ENCODE data around the gene RNU5D-1. TPM values are rescaled to one million over a fixed set of nuclear protein-coding genes. Genes with fewer than 3 reads are reported as not detected.
"Not testable (repeated sequence)": the region's sequence is repeated elsewhere in the genome, so short reads cannot be mapped to it uniquely, and the experiment has no call there.

Gene RNU5D-1
- total RNA-seq, 1 experiment from 2014 or later = not detected

DNA sequence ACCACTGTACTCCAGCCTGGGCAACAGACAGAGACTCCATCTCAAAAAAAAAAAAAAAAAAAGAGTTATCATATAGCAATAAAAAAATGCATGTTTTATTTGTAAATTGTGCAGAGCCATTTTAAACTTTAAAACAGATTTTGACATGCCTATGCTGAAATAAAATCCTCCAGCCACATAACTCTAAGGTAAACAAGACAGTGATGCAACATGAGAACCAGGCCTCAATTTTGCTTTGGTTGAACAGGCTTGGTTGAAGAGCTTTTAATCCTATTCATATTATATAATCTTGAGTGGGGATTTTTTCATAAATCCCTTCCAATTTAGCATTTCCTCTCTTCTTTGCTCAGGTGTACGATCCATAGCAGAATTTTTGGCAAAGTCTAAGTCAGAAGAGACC is 30.4 kb downstream of the RNU5D-1 start:
- no peak for DNase-seq (ENCODE audit: low read depth)

DNA sequence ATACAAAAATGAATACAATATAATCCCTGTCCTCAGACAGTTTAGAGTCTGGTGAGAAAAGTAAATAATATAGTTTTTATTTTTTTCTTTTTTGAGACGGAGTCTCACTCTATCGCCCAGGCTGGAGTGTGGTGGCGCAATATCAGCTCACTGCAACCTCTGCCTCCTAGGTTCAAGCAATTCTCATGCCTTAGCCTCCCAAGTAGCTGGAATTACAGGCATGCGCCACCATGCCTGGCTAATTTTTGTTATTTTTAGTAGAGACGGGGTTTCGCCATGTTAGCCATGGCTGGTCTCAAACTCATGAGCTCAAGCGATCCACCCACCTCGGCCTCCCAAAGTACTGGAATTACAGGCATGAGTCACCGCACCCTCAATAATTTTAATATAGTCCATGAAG is 31.6 kb downstream of the RNU5D-1 start:
- DNase-seq (ENCODE audit: low read depth) = not testable (repeated sequence)

DNA sequence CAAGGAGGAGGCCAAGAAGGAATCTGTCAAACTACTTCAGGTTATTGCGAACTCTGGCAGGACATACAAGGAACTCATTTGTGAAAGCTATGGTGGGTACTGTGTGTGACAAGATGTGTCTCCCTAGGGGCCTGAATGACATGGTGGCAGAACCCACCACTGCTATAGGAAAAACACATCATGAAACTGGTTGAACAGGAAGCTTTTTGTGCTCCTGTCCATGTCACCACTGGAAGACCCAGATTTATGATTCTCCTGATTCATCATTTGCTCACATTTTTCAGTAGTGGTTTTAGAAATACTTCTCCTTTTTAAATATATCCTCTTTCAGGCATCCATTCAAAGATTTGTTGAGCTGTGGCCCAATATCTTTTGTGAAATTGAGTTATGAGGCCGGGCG is 32.8 kb downstream of the RNU5D-1 start:
- DNase-seq (ENCODE audit: low read depth) = no peak

DNA sequence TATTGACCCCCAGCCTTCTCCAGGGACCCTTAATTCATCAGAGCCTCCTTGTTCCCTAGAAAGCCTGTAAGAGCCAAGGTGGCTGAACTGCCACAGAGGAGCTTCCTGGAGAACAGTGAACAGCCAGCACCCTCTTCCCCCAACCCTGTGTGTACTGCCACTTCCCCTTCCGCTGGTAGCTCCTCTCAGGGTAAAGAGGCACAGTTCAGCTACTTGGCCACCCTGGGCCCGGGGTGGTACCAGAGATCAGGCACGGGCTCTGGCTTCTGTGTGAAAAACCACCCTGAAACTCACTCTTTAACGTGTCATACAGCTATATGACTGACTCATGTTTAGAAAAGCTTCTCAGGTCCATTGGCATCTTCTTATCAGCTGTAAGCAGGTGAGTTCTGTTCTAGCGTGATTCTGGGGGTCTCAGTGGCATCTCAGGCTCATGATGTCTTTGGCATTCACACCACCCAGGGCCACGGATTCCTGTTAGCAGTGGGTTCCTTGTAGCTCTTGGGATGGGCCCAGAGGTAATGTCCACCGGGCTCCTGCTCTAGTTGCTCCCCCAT is 34.1 kb downstream of the RNU5D-1 start:
- DNase-seq (ENCODE audit: low read depth) = no peak

DNA sequence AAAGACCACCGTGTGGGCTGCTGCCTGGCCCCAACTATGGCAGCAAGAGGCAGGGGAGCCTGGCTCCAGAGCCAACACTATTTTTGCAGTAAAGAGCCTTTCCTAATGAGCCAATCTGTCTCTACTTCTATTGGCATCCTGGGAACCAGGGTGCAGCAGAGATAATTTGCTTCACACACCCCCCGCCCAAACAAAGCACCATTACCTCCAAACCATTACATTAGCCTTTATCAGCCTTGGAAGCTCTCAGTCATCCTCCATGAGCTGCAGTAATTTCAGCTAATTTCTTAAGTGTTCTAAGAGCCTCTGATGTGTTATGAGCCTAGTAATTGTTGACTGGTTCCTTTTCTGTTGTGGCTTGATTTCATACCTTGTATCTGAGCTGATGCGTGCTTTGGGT is 34.9 kb downstream of the RNU5D-1 start:
- DNase-seq (ENCODE audit: low read depth) = no peak

DNA sequence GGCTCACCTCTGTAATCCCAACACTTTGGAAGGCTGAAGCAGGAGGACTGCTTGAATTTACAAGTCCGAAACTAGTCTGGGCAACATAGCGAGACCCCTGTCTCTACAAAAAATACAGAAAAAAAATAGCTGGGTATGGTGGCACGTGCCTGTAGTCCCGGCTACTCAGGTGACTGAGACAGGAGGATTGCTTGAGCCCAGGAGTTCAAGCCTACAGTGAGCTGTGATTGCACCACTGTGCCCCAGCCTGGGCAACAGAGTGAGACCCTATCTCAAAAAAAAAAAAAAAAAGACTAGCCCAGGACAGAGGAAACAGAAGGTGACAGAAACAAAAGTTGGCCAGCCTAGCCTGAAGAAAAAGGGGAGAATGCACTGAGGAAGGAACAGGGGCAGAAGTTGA is 35.3 kb downstream of the RNU5D-1 start:
- DNase-seq (ENCODE audit: low read depth) = no peak

DNA sequence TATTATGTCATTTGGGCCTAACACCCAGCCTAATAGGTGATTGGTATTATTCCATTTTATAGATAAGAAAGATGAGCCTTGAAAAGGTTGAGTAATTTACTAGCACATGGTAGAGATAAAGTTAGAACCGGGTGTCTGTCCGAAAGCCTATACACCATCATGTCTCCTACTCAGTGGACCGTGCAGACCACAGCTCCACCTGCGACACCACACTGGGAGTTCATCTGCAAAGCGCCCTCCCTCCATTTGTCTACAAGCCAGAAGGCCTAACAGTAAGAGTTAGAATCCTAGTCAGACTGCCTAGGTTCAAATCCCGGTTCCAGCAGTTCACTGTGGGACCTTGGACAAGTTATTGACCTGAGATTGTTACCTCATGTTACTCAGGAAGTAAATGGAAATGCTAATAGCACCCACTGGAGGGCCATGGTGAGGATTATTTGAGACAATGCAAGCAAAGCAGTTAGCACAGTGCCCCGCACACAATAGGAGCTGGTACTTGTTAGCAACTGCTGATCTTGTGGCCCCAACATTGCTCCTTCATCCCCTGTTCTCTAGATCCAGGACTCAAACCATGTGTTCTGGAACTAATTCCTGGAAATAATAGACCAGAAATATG is 36.0 kb downstream of the RNU5D-1 start:
- no peak for DNase-seq (ENCODE audit: low read depth)

DNA sequence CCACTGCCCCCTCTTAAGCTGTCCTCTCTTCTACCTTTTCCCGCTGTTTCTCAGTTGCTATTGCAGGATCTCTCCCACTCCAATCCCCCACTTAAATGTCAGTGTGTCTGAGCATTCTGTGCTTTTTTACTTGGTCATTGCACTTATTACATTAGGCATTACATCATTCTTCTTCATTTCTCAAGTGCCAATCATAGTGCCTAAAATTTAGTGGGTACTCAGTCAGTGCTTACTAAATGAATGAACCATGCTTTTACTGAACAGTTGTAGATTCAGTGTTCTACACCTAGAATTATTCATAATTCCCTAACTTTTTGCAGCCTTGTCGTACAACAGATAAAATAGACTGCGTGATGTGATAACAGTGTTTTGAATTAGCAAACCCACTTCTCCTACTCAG is 37.1 kb downstream of the RNU5D-1 start:
- DNase-seq (ENCODE audit: low read depth) = no peak

DNA sequence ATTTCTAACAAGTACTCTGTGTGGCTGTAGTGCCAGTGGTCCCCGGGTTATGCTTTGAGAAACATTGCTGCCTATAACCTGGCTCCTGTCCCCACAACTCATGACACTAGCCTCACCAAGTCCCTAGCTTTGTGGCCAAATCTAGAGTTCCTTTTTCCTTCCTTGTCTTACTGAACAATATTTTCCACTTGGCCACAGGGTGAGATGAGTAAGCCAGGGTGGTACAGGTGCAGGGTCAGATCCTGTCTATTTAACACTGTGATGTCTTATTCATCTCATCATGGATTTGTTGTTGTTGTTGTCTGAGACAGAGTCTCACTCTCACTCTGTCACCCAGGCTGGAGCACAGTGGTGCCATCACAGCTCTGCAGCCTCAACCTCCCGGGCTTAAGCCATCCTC is 37.8 kb downstream of the RNU5D-1 start:
- DNase-seq (ENCODE audit: low read depth) = no peak

DNA sequence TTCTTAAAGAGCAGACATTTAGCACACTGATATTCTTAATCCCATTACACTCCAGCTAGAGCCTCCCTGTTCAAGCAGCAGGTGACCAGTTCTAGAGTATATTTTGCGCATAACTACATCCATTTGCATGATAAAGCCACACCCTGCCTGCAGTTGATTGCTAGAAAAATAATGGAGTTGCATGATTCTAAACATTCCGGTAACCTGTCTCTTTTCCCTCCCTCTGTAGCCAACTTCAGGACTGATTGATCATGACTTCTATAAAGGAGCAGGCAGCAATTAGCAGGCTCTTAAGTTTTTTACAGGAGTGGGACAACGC is 41.6 kb downstream of the RNU5D-1 start:
- DNase-seq (ENCODE audit: low read depth) = no peak

DNA sequence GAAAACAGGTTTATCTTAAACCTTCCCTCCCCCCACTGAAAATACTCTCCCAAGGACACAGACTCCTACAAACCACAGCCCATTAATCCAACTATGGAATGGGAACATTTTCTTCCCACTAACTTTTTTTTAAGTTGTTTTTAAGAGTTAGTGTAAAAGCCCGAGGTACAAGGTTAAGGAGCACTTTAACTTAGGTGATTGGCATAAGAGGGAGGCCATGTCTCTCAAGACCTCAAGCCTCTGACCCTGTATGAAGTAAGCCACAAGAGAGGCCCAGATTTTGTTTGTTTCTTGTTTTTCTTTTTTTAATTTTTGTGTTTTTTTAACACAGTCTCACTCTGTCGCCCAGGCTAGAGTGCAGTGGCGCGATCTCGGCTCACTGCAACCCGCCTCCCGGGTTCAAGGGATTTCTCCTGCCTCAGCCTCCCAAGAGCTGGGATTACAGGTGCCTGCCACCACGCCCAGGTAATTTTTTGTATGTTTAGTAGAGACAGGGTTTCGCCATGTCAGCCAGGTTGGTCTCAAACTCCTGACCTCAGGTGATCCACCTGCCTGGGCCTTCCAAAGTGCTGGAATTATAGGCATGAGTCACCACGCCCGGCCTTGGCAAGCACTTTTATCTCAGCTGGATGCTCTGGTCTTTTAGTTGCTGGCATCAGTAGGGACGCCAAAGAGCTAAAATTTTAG is 42.1 kb downstream of the RNU5D-1 start:
- DNase-seq (ENCODE audit: low read depth) = no peak

DNA sequence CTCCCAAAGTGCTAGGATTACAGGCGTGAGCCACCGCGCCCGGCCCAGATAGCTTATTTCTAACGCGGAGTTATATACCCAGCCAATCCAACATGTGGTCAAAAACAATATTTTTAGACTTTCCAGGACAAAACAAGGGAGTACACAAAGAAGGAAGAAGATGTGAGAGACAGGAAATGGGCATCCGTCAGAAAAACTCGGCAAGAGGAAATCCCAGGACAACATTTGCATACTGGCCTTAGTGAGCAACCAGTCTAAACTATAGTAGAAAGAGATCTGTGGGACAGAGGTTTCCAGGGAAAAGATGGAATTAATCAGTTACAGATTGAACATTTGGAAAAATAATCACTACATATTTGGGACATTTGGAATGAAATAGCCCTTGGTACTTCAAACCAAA is 45.1 kb downstream of the RNU5D-1 start:
- DNase-seq (ENCODE audit: low read depth) = no peak

DNA sequence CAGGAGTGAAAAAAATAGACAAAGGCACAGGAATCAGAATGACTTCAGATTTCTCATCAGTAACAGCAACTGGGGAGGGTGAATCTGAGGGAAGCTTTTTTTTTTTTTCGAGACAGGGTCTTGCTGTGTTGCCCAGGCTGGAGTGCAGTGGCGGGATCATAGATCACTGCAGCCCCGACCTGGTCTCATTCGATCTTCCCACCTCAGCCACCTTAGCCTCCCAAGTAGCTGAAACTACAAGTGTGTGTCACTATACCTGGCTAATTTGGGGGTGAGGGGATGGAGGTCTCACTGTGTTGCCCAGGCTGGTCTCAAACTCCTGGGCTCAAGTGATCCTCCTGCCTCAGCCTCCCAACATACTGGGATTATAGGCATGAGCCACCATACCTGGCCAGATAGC is 45.8 kb downstream of the RNU5D-1 start:
- no peak for DNase-seq (ENCODE audit: low read depth)

DNA sequence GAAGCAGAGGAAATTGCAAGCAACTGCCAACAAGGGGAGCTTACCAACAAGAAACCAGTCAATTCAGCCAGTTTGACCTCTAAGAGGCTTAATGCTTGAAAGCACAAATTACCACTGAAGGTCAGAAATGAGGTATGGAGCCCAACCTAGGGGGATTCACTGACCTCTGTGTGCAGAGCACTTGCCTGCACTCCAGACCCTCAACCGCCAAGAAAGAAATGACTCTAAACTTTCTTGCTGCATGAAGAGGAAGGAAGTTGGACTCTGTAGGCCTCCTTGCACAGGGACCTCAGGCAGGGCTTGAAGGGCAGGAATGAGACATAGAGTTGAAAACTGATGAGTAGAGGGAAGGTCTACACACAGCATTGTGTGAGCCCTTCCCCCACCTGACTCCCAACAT is 46.4 kb downstream of the RNU5D-1 start:
- no peak for DNase-seq (ENCODE audit: low read depth)

DNA sequence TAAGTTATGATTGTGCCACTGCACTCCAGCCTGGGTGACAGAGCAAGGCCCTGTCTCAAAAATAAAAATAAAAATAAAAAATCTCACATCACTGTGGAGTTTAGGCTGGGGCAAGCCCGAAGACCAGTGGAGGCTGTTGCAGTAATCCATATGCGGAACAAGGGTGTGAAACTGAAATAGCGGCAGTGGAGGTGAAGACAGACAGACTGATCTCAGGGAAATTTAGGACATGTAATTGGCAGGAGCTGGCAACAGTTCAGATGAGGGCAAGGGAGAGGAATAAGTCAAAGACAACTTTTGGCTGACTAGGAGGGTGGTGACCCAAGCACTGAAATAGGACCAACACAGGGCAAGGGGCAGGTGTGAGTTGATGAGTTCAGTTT is 48.1 kb downstream of the RNU5D-1 start:
- no peak for DNase-seq (ENCODE audit: low read depth)

DNA sequence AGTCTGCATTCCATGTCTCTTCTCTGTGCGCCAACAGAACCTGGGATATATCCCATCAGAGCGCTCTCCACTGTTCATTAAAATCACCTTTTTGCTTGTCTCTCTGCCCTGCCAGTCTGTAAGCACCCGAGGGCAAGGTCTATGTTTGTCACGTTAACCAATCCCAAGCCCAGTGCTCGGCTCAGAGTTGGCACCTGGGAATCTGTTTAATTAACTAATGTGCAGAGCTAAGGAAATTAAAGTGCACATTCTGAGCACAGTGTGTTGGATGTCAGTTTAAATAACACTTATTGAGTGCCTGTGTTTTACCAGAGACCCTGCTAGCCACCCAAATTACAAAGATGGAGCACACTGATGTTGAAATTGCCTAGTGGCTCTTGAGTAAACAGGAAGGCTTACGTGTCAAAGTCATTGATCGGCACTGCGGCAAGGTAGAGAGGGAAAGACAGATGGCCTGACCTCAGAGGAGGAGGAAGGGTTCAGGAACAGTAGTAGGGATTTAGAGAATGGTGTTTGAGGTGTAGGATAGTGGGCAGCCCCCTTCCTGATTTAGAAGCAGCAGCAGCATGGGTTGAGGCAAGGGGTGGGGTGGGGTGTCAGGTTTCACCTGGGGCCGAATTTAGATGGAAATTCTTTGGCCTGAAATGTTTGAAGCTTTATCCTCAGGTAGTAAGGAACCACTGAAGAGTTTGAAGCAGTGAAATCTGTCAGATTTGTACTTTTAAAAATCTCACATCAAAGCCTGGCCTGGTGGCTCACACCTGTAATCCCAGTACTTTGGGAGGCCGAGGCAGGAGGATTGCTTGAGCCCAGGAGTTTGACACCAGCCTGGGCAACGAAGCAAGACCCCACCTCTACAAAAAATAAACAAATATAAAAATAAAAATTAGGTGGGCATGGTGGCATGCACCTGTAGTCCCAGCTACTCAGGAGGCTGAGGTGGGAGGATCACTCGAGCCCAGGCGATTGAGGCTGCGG is 48.8 kb downstream of the RNU5D-1 start:
- DNase-seq (ENCODE audit: low read depth) = no peak

Other genes starting within 250 kb of the RNU5D-1 start
- 5.9 and 8.8 TPM in 2 replicates for gene TMEM53, start 56.7 kb downstream of the RNU5D-1 start, total RNA-seq (2014; rRNA removed)
- not detected in 2 replicates for gene ARMH1, start 56.5 kb downstream of the RNU5D-1 start, total RNA-seq (2014; rRNA removed)
- 95.3 and 99.3 TPM in 2 replicates for gene KIF2C, start 8.7 kb upstream of the RNU5D-1 start, total RNA-seq (2014; rRNA removed)
- 2,019 and 2,069 TPM in 2 replicates for gene RPS8, start 44.4 kb upstream of the RNU5D-1 start, total RNA-seq (2014; rRNA removed)
- gene BEST4, start 57.0 kb upstream of the RNU5D-1 start, total RNA-seq (2014; rRNA removed) = not detected in 2 replicates
- gene PLK3, start 69.2 kb upstream of the RNU5D-1 start, total RNA-seq (2014; rRNA removed) = 27.7 and 33.7 TPM in 2 replicates
- gene DYNLT4, start 76.2 kb upstream of the RNU5D-1 start, total RNA-seq (2014; rRNA removed) = 0.19 TPM in 1 of 2 replicates, not detected in the other
- 2.1 and 8.2 TPM in 2 replicates for gene BTBD19, start 77.4 kb upstream of the RNU5D-1 start, total RNA-seq (2014; rRNA removed)
- under 0.01 TPM in 1 of 2 replicates, not detected in the other for gene PTCH2, start 112.1 kb upstream of the RNU5D-1 start, total RNA-seq (2014; rRNA removed)